Daoy (cell line): Measurements from ENCODE around the gene PCBD2. TPM values are rescaled to one million over a fixed set of nuclear protein-coding genes. Genes with fewer than 3 reads are reported as not detected.
"Not testable (repeated sequence)": the region's sequence is repeated elsewhere in the genome, so short reads cannot be mapped to it uniquely, and the experiment has no call there.

ENCODE experiments used
- DNase-seq: peaks from one replicate; pipeline ENCODE4 v3.0.0-alpha.2; 2015; ENCODE audit warnings: low read depth
- total RNA-seq: library from RNA; depleted of rRNA; stranded (reverse); fragments of >200 nt; shearing (Covaris generic); gene quantifications from 2 replicates; pipeline ENCODE4 v1.2.3, GENCODE V29; 2014

PCBD2 gene
- total RNA-seq, 1 experiment from 2014 or later = 8.7 TPM

DNA sequence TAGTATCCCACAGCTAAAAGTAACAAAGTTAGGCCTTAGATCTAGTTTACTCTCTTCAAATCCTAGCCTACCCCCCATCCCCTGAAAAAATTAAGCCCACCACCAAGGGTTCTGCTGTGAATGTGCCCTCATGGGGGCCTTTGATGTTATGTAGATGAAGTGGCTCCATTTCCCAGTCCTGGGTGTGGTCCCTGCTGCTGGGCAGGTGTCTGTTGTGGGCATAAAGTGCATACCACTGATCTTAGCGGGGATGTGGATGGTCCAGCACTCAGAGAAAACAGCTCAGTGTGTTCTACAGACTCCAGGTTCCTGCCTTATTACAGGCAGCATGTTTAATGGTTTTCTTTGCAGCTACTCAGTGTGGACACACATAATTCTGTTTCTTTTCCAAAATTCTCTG, 1.9 kb downstream of the PCBD2 start:
- DNase-seq = no peak

DNA sequence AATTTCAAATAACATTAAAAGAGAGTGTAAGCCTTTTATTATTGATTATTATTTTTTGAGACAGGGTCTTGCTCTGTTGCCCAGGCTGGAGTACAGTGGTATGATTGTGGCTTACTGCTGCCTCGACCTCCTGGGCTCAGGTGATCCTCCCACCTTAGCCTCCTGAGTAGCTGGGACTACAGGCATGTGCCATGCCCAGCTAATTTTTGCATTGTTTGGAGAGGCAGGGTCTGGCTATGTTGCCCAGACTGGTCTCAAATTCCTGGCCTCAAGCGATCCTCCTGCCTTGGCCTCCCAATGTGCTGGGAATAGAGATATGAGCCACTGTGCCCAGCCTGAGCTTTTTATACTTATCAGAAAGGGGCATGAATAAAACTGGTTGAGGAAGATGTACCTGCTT, 5.8 kb downstream of the PCBD2 start:
- DNase-seq = not testable (repeated sequence)

DNA sequence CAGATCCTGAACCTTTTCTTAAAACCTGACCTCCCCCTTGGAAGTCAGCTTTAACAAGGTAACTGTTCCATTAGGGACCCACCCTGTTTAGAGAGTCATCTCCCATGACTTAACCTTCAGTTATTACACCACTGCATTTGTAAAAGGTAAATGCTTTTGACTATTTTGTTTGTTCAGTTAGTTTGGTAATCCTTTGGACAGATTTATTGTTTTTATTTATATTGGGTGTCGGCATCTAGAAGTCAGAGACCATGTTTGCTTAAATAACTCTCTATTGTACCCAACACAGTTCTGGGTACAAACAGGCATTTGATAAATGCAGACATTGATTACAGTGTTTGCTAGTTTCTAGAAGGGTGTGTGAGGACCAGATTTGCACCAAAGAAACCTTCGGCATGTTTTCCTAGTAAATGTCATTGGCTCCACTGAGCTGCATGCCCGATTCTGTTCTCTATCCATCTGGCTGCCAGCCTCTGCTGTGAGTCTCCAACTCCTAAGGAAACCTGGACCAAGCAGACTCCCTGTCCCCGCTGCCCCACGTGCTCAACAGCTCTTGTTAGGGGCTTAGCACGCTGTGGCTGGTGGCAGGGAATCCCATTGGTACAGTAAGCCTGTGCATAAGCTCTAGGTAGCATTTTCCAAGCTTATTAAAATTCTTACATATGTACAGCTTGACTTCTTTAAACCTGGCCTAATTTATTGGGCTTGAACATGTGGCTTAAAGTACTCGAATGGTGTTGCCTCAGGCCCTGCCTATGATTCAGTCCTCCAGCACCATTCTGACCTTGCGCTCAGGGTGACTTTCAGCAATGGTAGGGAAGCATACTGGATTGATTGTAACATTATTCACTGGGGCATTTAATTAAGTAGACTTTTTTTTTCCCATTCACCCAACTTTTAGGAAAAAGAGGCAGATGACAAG, 6.6 kb downstream of the PCBD2 start:
- no peak for DNase-seq

DNA sequence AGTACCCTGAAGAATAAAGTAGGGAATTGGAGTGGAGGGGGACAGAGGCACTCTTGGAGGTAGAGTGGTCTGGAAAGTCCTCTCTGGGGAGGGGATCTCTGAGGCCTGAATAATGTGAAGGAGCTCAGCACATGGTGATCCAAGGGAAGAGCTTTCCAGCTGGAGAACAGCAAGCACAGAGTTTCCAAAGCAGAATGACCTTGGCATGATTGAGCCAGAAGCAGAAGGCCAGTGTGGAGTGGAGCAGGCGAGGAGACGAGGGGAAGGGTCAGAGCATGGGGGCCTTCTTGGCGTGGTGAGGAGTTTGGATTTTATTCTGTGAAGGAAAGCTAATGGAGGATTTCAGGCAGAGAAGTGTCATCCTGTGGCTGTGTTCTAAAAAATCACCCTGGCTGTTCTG, 8.3 kb downstream of the PCBD2 start:
- no peak for DNase-seq

DNA sequence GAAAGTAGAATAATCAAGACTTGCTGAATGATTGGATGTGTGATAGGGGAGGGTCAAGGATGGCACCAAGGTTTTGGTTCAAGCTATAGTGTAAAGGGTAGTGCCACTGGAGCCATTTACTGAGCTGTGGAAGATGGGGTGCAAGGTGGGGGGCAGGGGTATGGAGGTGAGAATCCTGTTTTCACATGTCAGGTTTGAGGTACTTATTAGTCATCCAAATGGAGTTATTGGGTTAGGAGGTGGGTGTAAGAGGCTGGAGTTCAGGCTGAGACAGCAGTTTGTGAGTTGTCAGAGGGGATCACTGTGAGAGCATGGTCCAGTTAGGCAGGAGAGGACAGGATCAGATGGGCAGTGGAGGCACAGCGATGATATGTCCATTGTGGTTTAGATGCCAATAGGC, 8.9 kb downstream of the PCBD2 start:
- no peak for DNase-seq

DNA sequence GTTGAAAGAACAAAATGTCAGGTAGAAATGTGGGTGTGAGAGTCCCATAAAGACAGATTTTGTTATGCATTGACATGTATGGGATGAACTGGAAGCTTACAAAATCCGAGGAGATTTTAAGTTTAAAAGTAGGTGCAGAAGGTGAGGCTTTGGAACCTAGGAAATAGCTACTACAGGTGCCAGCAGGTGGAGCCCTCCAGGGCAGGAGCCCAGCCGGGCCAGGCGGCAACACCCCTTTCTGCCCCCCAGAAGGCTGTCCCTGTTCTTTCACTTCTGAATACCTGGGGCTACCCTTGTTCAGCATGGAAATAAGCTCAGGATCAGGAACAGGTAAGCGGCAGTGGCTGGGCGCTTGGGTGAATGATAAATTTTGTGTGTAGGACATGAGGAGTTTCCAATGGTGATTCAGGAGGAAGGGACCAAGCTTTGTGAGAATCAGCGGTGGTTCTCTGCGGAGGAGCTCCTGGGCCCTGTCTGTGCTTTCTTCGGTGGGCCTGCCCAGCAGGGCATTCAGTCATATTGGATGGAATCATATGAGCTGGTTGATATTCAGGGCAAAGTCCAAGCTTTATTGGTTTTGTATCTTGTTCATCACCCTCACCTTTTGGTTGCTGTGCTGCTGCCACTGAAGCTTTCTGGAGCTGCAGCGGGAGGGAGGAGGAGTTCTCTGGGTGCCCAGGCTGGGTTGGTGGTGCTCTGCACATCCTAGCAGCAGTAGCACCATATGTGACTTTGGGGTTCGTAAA, 12.3 kb downstream of the PCBD2 start:
- DNase-seq = no peak

DNA sequence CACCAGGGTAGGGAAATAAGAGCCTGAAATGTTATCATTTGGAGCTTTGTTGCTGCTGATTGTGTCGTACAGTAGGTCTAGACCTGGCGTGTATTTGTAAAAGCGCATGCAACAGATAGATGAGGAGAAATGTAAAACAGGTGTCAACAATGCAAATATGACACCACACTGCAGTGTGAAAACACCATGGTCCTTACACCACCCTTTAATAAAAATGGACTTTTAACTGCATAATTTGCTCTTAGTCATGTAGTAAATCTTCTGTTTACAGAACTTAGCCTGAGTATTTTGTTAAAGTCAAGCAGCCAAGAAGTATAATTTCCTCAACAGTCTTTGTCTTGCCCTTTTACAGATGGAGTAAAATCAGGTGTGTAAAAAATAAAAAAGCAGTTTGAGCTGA, 13.9 kb downstream of the PCBD2 start:
- DNase-seq = no peak

DNA sequence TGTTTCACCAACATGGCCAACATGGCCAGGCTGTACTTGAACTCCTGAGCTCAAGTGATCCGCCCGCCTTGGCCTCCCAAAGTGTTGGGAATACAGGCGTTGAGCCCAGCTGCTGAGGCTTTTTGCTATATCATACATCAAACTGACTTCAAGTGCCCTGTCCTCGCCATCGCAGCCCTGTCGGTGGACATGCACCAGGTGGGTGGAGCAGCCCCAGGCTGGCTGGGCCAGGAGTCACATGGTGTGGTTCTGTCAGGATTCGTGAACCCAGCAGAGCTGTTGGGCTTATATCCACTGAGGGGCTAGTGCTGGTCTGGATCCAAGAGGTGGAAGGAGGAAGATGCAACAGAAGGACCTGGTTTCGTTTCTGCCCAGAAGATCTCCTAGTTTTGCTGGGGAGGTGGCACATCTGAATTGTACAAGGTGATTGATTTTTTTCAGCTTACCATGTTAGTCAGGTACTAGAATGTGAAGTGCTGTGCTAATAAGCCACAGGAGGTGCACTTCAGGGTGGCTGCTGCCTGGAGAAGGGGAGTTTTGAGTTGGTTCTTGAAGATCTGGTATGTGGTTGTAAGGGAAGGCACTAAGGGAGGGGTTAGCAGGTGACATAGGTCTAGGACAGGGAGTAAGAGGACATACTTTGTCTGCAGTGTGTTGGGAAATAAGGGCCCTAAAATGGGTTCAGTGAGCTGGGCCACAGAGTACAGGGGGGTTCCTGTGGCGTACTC, 16.1 kb downstream of the PCBD2 start:
- no peak for DNase-seq

DNA sequence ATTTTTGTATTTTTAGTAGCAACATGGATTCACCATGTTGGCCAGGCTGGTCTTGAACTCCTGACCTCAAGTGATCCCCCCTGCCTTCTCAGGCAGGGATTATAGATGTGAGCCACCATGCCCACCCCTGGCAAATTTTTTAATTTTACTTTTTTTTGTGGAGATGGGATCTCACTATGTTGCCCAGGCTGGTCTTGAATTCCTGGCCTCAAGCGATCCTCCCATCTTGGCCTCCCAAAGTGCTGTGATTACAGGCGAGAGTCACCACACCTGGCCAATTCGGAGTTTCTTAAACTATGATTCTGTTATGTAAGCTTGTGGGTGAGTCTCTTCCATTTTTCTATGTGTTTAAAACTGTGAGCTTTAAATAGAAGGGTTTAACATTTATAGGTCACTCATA, 27.6 kb downstream of the PCBD2 start:
- no peak for DNase-seq

DNA sequence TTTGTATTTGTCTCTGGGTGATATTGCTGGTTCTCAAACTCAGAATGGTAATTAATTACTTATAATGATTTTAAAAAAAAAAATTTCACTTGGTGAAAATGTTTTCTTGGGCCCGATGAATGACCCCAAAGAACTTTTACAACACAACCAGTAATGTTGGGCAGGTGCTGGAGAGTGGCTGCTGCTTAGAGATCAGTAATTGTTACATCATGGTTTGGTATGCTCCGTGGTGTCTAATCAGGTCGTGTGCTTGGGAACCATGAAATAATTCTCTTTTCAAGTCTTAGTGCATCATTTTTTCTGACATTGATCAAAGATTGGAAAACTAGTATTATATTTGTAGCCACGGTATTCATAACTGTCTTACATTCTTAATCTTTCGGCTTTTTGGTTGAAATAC, 29.3 kb downstream of the PCBD2 start:
- no peak for DNase-seq

DNA sequence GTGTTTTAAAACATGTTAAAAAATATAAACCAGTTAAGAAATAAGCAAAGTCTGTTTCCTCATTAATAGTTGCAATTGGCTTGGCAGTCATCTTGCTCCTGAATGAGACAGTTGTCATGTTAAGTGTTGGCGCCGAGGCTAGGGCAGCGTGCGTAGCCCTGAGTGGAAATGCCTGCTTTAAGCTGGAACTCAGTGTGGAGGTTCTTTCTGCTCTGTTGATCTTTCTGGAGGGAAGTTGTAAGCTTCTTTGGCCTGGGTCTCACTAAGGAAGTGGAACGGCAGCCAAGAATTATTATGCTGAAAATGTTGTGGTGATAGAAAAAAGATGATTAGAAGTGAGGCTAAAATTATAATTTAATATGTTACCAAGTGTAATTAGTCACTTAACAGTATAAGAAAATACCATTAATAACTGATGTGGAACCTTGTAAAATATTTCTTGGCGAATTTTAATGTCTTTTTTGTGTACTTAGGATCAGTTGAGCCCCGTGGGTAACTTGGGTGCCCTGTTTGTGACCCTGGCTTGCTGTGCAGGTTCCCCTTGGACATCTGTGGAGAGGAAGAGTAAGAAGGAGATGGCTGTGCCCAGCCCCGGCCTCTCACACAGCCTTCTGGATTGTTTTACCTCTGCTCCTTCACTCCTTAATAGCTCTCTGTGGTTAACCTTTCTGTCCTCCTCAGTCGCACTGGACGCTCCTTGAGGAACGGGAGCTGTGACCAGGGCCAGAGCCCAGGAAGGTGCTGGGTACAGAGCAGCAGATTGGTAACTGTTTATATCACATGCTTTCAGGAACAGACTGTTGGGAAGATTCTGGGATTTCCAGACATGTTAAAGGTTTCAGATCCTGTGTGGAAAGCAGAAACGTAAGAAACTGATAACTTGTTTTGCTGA, 31.0 kb downstream of the PCBD2 start:
- no peak for DNase-seq

DNA sequence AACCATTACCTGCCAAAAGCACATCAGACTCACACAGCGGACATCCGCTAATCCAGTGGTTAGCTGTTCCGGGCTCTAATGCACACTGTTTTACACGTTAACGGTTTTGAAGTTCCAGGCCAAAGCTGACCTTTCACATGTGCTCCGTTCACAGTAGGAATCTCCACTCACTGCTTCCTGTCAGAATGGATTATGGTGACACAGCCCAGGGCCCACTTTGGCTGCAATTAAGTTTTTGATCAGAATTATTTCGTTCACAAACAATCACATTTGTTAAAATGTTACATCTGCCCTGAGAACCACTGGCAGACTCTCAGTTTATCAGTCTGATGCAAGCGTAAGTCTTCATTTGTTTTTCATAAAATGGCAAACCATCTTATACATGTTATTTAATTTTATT, 32.6 kb downstream of the PCBD2 start:
- no peak for DNase-seq

DNA sequence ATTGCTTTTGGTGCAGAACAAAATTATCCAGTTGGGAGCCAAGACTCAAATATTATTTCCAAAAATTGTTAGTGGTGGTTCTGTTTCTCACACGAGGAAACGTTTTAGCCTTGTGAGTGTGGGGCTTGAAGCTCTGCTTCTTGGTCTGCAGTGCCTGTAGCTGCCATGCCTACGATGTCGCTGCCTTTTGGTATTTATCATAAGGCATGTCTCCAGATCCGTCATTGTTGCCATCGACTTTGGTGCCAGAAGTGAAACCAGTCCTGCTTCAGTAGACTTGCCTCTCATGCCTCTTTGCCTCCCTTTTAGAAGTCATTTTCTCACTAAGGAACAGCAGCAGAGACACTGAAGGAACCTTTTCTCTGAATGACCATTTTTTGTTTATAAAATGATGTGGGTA, 33.1 kb downstream of the PCBD2 start:
- no peak for DNase-seq

DNA sequence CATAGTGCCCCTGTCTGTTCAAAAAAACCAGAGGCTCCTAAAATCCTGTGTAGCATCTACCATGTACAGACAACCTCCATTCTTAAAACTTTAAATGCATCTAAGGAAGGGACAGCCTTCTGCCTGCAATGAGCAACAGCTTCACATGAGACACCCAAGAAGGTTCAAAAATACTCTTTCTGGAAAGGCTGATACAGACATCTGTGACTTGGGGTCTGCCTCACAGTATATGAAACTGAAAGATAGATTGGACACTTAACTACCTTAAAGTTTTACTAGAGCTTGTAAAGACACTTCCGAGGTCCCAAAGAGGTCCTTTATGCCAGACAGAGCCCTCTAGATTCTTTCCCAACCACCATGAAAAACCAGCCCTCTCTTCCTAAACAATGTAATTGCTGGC, 34.6 kb downstream of the PCBD2 start:
- no peak for DNase-seq

DNA sequence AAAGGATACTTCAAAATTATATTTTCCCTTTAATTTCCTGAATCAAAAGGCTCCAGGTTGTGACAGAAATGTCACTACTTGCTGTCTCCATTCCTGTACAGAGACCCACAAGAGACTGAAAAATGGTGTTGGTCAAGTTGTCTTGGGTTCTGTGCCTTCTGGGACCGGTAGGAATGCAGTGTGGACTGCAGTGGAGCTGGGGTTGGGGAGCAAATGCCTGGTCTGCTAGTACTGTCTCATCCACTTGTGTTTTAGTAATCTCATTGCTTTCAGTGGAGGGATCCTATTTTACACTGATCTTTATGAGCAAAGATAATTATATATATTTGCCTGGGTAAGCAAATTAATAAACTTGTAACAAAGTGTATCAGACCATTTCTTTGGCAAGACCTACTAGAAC, 38.6 kb downstream of the PCBD2 start:
- no peak for DNase-seq

DNA sequence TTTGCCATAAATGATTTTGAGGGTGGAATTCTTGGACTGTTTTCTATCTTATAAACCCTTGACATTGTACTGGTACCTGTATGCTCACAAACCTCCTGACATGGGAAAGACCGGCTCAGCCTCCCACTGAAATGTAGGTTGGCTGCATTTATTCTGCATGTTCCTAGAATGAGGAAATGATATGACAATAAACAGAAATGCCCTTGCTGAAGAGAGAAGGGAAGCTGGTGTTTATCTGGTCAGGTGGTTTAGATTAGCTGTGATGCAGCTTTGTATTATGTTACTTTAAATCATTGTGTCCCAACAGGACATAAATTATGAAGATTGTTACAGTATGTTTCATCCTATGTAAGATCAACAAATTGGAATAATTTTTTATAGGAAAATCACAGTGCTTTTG, 39.7 kb downstream of the PCBD2 start:
- DNase-seq = no peak

DNA sequence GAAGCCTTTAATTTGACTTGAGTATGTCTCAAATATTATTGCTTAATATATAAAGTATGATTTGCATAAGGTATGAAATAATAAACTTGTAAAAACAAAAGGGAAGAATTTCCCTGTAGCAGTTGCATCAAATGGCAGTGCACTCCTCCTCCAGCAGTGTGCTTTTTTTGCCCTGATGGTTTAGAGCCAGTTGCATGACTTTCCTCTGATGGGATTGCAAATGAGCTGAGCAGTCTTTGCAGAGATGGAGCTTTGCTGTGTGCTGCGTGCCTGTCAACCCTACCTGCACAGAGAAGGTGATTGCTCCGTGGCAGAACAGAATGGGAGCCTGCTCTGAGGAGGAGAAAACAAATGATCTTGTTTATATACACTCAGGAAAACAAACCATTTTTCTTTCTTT, 40.1 kb downstream of the PCBD2 start:
- no peak for DNase-seq

DNA sequence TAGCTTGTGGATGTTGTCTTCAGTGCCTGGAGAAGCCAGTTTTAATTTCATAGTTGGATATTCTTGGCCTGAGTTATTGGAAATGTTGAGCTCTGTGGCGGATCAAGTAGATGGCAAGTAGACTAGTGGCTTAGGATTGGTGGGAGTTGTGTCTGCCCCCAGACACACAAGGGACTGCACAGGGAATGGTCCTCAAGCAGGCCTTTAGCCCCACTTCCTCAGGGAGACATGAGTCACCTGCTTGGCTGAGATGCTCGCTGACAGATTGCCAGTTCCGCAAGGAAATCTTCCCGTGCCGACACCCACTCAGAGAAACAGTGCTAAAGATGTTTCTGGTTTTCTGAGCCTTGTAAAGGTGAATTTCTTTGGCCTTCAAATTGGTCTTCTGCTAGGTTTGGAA, 44.0 kb downstream of the PCBD2 start:
- peak; percentile 65 for DNase-seq

DNA sequence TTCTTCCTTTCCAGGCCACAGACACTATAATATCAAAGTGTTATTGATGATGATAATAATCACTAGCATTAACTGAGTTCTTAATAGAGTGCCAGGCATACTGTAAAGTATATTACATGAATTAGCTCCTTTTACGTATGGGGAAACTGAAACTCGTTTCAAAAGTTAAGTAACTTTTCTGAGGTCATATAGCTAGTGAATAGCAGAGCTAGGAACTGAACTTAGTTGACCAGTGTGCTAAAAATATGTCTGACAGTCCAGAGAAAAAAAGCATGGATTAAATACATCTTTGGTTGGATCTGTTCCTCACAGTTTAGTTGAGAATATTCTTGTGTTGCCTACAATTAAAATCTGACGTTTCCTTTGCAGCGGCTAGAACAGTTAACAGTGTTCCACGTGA, 44.4 kb downstream of the PCBD2 start:
- DNase-seq = no peak

DNA sequence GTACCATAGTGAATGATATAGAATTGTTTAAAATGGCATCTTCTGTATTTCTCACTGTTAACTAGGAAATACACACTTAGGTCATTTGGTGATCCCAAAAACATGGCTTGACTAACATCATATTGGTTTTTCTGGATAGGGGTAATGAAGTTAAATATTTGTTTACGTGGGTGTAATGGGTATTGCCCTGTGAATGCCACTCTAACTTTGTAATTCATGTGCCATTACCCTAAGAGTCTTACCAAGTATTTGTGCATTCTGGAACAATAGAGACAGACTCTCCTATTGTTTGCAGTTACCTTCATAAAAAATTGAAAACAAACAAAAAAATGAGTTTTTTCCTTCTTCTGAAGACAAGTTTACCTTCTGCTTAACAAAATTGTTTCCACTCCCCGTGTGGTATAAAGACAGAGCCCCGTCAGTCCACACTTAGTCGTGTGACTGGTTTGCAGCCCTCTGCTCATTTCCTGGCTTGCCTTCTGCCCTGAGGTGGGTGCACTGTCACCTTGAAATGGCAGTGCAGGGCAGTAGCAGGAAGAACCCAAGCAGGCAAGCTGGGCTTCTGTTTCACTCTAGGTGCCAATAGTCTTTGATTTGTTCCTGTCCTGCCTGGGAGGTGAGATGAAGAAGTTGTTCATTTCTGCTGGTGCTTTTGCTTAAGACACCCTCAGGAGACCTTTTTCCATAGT, 53.1 kb downstream of the PCBD2 start:
- DNase-seq = no peak

DNA sequence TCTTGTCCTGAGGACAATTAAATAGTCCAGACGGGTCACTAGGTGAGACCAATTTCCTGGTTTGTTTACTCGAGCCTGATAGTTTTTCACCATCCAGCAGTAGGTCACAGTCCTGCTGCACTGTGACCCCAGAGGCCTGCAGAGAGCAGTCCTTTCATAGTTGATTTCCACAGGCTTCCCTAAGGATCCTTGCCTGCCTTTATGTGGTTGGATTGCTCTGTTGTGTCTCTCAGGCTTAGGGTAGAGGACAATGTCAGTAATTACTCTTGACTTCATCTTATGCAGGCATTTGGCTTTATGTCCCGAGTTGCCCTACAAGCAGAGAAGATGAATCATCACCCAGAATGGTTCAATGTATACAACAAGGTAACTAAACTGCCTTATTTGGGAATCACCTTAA, 53.8 kb downstream of the PCBD2 start:
- DNase-seq = no peak
